ENCODE data around the gene TNFRSF6B. TPM values are rescaled to one million over a fixed set of nuclear protein-coding genes. Genes with fewer than 3 reads are reported as not detected.

Gene TNFRSF6B
- total and polyA plus RNA-seq, 3 experiments from 2014 or later, result 0.22 TPM; not detected in 2

DNA sequence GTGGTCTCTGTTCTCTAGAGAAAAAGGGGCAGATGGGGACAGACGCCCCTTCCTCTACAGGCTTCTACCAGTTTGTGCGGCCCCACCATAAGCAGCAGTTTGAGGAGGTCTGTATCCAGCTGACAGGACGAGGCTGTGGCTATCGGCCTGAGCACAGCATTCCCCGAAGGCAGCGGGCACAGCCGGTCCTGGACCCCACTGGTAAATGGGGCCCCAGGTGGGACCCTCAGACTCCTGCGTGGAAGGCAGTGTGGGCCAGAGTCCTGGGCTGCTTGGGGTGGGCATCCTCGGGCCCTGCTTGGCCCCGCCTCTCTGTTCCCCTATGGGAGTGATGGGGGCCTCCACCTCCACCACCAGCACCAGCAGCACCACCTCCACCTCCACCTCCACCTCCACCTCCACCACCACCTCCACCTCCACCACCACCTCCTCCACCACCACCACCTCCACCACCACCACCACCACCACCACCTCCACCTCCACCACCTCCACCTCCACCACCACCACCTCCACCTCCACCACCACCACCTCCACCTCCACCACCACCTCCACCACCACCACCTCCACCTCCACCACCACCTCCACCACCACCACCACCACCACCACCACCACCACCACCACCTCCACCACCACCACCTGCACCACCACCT is 3.2 kb upstream of the TNFRSF6B start:
- Mint-ChIP-seq H3K4me3 (no peak overlapping the region), H3K36me3 (peaks cover 0 to 4% (median 0%) of the 10 kb centered on the region in 3 donors), H3K27me3 (peaks cover 0 to 7% of the 10 kb centered on the region in 2 donors), H3K27ac (peak overlapping the region in 1 of 8 donors; percentile 8), H3K9me3 (peaks cover 0 to 5% (median 0%) of the 10 kb centered on the region in 5 donors), H3K4me1 (peaks cover 0 to 34% (median 6%) of the 10 kb centered on the region in 3 donors)
- no peaks in the 10 kb centered on the region for H3K27me3 ChIP-seq (ENCODE audit: insufficient read depth, low read length, poor library complexity, severe bottlenecking)
- no peak overlapping the region for H3K4me3 ChIP-seq (ENCODE audit: low read length)
- peaks cover 16% of the 10 kb centered on the region for H3K4me1 ChIP-seq (ENCODE audit: insufficient read depth, low read length)
- H3K9me3 ChIP-seq (ENCODE audit: low read length), result no peaks in the 10 kb centered on the region
- CTCF ChIA-PET, result no interaction called here
- H3K27ac ChIP-seq (ENCODE audit: low read depth, low read length), result no peak overlapping the region
- DNase-seq, result no peak
- no peaks in the 10 kb centered on the region for H3K36me3 ChIP-seq (ENCODE audit: insufficient read depth, low read length)
- POLR2A ChIA-PET, result no interaction called here

DNA sequence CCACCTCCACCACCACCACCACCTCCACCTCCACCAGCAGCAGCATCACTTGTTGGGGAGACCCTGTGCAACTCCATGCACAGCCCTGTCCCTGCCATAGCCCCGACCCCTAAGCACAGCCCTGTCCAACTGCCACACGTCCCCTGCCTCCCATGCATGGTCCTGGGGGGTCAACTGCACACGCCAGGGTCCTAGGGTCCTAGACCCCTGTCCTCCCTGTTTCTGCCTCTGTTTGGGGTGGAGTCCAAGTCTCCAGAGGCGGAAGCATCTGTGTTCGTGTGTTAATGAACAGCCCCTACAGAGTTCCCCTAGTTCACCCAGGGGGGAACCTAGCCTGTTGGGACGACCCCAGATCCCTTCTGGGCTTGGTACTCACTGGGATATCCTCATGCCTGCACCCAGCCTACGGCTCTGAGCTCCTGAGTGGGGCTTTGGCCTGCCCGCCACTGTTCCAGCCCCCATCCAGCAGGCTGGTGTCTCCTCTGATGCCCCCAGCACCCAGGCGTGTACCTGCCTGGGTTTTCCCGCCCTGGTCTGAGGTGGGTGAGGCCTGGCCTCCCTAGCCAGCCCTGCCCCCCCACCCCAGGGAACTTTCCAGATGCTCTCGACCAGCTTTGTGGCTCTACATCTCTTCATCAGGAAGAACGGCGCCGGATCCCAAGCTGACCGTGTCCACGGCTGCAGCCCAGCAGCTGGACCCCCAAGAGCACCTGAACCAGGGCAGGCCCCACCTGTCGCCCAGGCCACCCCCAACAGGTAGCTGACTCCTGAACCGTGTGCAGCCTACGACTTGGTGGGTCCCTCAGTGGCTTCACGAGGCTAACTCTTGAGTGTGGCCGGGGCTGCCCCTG is 2.5 kb upstream of the TNFRSF6B start:
- peak overlapping the region in 4 of 8 donors; percentile 27 to 79 (median 74) for H3K27ac Mint-ChIP-seq
- ChIA-PET POLR2A (interaction anchor here (0.6 kb wide), 1 partner anchor 35 kb away, joined by 6 read pairs; no protein-coding TSS in a partner anchor), CTCF (no interaction called here)
- peaks cover 0 to 7% of the 10 kb centered on the region in 2 donors for H3K27me3 Mint-ChIP-seq
- no peaks in the 10 kb centered on the region for H3K36me3 ChIP-seq (ENCODE audit: insufficient read depth, low read length)
- H3K4me1 ChIP-seq (ENCODE audit: insufficient read depth, low read length), result peaks cover 16% of the 10 kb centered on the region
- H3K9me3 ChIP-seq (ENCODE audit: low read length), result no peaks in the 10 kb centered on the region
- H3K36me3 Mint-ChIP-seq, result peaks cover 0 to 4% (median 0%) of the 10 kb centered on the region in 3 donors
- H3K27me3 ChIP-seq (ENCODE audit: insufficient read depth, low read length, poor library complexity, severe bottlenecking), result no peaks in the 10 kb centered on the region
- H3K4me1 Mint-ChIP-seq, result peaks cover 0 to 34% (median 6%) of the 10 kb centered on the region in 3 donors
- no peak for DNase-seq
- no peak overlapping the region for H3K27ac ChIP-seq (ENCODE audit: low read depth, low read length)
- H3K4me3 Mint-ChIP-seq, result peak overlapping the region in 4 of 7 donors; percentile 41 to 65 (median 54)
- no peak overlapping the region for H3K4me3 ChIP-seq (ENCODE audit: low read length)
- H3K9me3 Mint-ChIP-seq, result peaks cover 0 to 5% (median 0%) of the 10 kb centered on the region in 5 donors

DNA sequence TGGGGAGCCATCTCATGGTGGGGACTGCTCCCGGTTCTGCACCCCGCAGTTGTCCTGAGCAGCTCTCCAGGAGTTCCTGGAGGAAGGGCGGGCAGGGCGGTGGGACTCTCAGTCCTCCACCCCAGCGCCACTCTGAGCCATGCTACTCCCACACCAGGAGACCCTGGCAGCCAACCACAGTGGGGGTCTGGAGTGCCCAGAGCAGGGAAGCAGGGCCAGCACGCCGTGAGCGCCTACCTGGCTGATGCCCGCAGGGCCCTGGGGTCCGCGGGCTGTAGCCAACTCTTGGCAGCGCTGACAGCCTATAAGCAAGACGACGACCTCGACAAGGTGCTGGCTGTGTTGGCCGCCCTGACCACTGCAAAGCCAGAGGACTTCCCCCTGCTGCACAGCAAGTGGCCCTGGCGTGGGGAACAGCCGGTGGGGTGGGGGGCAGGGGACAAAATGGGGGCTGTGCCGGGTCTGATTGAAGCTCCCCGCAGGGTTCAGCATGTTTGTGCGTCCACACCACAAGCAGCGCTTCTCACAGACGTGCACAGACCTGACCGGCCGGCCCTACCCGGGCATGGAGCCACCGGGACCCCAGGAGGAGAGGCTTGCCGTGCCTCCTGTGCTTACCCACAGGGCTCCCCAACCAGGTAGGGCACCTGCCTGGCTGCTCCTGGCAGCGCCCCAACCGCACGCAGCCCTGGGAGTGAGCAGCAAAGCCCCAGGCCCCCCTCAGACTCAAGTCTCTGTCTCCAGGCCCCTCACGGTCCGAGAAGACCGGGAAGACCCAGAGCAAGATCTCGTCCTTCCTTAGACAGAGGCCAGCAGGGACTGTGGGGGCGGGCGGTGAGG is 1.6 kb upstream of the TNFRSF6B start:
- Mint-ChIP-seq H3K4me3 (no peak overlapping the region), H3K36me3 (peaks cover 0 to 4% (median 0%) of the 10 kb centered on the region in 3 donors), H3K9me3 (peaks cover 0 to 5% (median 0%) of the 10 kb centered on the region in 5 donors), H3K27me3 (peaks cover 0 to 7% of the 10 kb centered on the region in 2 donors), H3K4me1 (peaks cover 0 to 38% (median 6%) of the 10 kb centered on the region in 3 donors), H3K27ac (peak overlapping the region in 1 of 8 donors; percentile 47)
- no peaks in the 10 kb centered on the region for H3K36me3 ChIP-seq (ENCODE audit: insufficient read depth, low read length)
- no peak for DNase-seq
- ChIA-PET POLR2A (interaction anchor here (0.6 kb wide), 1 partner anchor 34 kb away, joined by 6 read pairs; no protein-coding TSS in a partner anchor), CTCF (no interaction called here)
- no peak overlapping the region for H3K4me3 ChIP-seq (ENCODE audit: low read length)
- H3K27me3 ChIP-seq (ENCODE audit: insufficient read depth, low read length, poor library complexity, severe bottlenecking), result no peaks in the 10 kb centered on the region
- H3K4me1 ChIP-seq (ENCODE audit: insufficient read depth, low read length), result peaks cover 16% of the 10 kb centered on the region
- H3K27ac ChIP-seq (ENCODE audit: low read depth, low read length), result no peak overlapping the region
- no peaks in the 10 kb centered on the region for H3K9me3 ChIP-seq (ENCODE audit: low read length)

DNA sequence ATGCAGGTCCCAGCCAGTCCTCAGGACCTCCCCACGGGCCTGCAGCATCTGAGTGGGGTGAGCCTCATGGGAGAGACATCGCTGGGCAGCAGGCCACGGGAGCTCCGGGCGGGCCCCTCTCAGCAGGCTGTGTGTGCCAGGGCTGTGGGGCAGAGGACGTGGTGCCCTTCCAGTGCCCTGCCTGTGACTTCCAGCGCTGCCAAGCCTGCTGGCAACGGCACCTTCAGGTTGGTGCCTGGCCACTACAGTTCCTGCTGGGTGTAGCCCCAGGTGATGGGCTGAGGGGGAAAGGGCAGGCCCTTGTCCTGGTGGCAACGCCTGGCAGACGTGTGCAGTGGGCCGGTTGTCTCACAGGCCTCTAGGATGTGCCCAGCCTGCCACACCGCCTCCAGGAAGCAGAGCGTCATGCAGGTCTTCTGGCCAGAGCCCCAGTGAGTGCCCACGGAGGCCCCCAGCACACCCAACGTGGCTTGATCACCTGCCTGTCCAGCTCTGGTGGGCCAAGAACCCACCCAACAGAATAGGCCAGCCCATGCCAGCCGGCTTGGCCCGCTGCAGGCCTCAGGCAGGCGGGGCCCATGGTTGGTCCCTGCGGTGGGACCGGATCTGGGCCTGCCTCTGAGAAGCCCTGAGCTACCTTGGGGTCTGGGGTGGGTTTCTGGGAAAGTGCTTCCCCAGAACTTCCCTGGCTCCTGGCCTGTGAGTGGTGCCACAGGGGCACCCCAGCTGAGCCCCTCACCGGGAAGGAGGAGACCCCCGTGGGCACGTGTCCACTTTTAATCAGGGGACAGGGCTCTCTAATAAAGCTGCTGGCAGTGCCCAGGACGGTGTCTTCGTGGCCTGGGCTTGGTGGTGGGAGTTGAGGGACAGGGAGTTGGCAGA is 787 bp upstream of the TNFRSF6B start:
- Histone ChIP-seq H3K27me3 (ENCODE audit: insufficient read depth, low read length, poor library complexity, severe bottlenecking) (no peaks in the 10 kb centered on the region), H3K4me1 (ENCODE audit: insufficient read depth, low read length) (peaks cover 16% of the 10 kb centered on the region), H3K27ac (ENCODE audit: low read depth, low read length) (no peak overlapping the region), H3K4me3 (ENCODE audit: low read length) (no peak overlapping the region), H3K36me3 (ENCODE audit: insufficient read depth, low read length) (no peaks in the 10 kb centered on the region), H3K9me3 (ENCODE audit: low read length) (no peaks in the 10 kb centered on the region)
- Mint-ChIP-seq H3K36me3 (peaks cover 0 to 4% (median 0%) of the 10 kb centered on the region in 3 donors), H3K27me3 (peaks cover 0 to 7% of the 10 kb centered on the region in 2 donors), H3K9me3 (peaks cover 0 to 5% (median 0%) of the 10 kb centered on the region in 5 donors), H3K27ac (peak overlapping the region in 2 of 8 donors; percentile 39 to 56), H3K4me3 (peak overlapping the region in 5 of 7 donors; percentile 13 to 45 (median 24)), H3K4me1 (peaks cover 0 to 41% (median 6%) of the 10 kb centered on the region in 3 donors)
- CTCF ChIA-PET, result interaction anchor here (1.1 kb wide), 1 partner anchor 90 kb away, joined by 3 read pairs; no protein-coding TSS in a partner anchor
- DNase-seq, result no peak
- POLR2A ChIA-PET, result interaction anchor here (1.1 kb wide), 1 partner anchor 12 kb away, joined by 3 read pairs; the partner anchor contains the start of genes ARFRP1 and ZGPAT

DNA sequence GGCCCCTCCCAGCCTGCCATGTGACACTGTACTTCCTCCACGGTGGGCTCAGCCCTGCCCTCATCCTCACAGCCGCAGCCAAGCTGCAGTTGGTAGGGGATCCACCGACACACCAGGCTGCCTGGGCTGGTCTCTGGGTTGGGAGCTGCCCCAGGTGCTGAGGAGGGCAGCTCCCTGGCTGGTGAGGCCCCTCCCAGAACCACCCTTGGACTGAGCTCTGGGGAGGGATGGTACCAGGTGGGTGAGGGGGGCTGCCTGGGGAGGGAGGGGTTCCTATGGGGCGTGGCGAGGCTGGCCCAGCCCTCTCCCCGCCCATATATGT is 185 bp upstream of the TNFRSF6B start:
- Mint-ChIP-seq H3K27me3 (peaks cover 0 to 7% of the 10 kb centered on the region in 2 donors), H3K36me3 (peaks cover 0 to 4% (median 0%) of the 10 kb centered on the region in 3 donors), H3K4me3 (peak overlapping the region in 6 of 7 donors; percentile 13 to 45 (median 32)), H3K9me3 (peaks cover 0 to 5% (median 0%) of the 10 kb centered on the region in 5 donors), H3K27ac (peak overlapping the region in 2 of 8 donors; percentile 39 to 56), H3K4me1 (peaks cover 0 to 45% (median 6%) of the 10 kb centered on the region in 3 donors)
- Histone ChIP-seq H3K4me3 (ENCODE audit: low read length) (no peak overlapping the region), H3K27me3 (ENCODE audit: insufficient read depth, low read length, poor library complexity, severe bottlenecking) (no peaks in the 10 kb centered on the region), H3K36me3 (ENCODE audit: insufficient read depth, low read length) (no peaks in the 10 kb centered on the region), H3K27ac (ENCODE audit: low read depth, low read length) (no peak overlapping the region), H3K9me3 (ENCODE audit: low read length) (no peaks in the 10 kb centered on the region), H3K4me1 (ENCODE audit: insufficient read depth, low read length) (peaks cover 17% of the 10 kb centered on the region)
- ChIA-PET CTCF (interaction anchor here (1.1 kb wide), 1 partner anchor 89 kb away, joined by 3 read pairs; no protein-coding TSS in a partner anchor), POLR2A (interaction anchor here (1.1 kb wide), 1 partner anchor 12 kb away, joined by 3 read pairs; the partner anchor contains the start of genes ARFRP1 and ZGPAT)
- peak in 3 of 5 donors; percentile 21 to 67 (median 63) for DNase-seq

DNA sequence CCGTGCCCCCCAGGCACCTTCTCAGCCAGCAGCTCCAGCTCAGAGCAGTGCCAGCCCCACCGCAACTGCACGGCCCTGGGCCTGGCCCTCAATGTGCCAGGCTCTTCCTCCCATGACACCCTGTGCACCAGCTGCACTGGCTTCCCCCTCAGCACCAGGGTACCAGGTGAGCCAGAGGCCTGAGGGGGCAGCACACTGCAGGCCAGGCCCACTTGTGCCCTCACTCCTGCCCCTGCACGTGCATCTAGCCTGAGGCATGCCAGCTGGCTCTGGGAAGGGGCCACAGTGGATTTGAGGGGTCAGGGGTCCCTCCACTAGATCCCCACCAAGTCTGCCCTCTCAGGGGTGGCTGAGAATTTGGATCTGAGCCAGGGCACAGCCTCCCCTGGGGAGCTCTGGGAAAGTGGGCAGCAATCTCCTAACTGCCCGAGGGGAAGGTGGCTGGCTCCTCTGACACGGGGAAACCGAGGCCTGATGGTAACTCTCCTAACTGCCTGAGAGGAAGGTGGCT is 960 bp downstream of the TNFRSF6B start:
- ChIA-PET POLR2A (interaction anchor here (0.6 kb wide), 1 partner anchor 28 kb away, joined by 3 read pairs; no protein-coding TSS in a partner anchor), CTCF (interaction anchor here (0.8 to 1.3 kb wide), 2 partner anchors 10 to 39 kb away, joined by 3 to 8 read pairs; partner anchors contain the start of genes ARFRP1, LIME1 and ZGPAT)
- H3K27ac ChIP-seq (ENCODE audit: low read depth, low read length), result no peak overlapping the region
- peaks cover 0 to 4% of the 10 kb centered on the region in 2 donors for H3K27me3 Mint-ChIP-seq
- H3K36me3 Mint-ChIP-seq, result peaks cover 0 to 8% (median 0%) of the 10 kb centered on the region in 3 donors
- peaks cover 0 to 47% (median 7%) of the 10 kb centered on the region in 3 donors for H3K4me1 Mint-ChIP-seq
- peaks cover 22% of the 10 kb centered on the region for H3K4me1 ChIP-seq (ENCODE audit: insufficient read depth, low read length)
- DNase-seq, result peak in 1 of 5 donors; percentile 45
- H3K27ac Mint-ChIP-seq, result peak overlapping the region in 1 of 8 donors; percentile 17
- H3K4me3 Mint-ChIP-seq, result peak overlapping the region in 3 of 7 donors; percentile 37 to 69 (median 37)
- no peak overlapping the region for H3K4me3 ChIP-seq (ENCODE audit: low read length)
- H3K9me3 Mint-ChIP-seq, result peaks cover 0 to 5% (median 0%) of the 10 kb centered on the region in 5 donors
- H3K9me3 ChIP-seq (ENCODE audit: low read length), result no peaks in the 10 kb centered on the region
- H3K36me3 ChIP-seq (ENCODE audit: insufficient read depth, low read length), result no peaks in the 10 kb centered on the region
- no peaks in the 10 kb centered on the region for H3K27me3 ChIP-seq (ENCODE audit: insufficient read depth, low read length, poor library complexity, severe bottlenecking)

Measured in CD8-positive, alpha-beta memory T cell (primary cell).